Mesendoderm (in vitro differentiated cells): ENCODE measurements around the gene GBX1.
A peak's percentile ranks its signal among the peaks of the same experiment; 100 is the strongest.

Source experiments
- DNase-seq: peaks from one replicate; pipeline ENCODE4 v3.0.0; 2013
- H2AK5ac ChIP-seq: 2 replicates; pipeline ENCODE4 v1.6.1; 2013; ENCODE audit warnings: low read length, inconsistent platforms
- H2BK120ac ChIP-seq: 2 replicates; pipeline ENCODE4 v1.6.1; 2013; ENCODE audit warnings: low read depth, mild to moderate bottlenecking, low read length, moderate library complexity, mixed read lengths
- H2BK15ac ChIP-seq: replicated peaks from 2 replicates; pipeline ENCODE4 v1.6.1; 2013; ENCODE audit warnings: low read depth, mild to moderate bottlenecking, moderate library complexity
- H2BK5ac ChIP-seq: 2 replicates; pipeline ENCODE4 v1.6.1; 2013; ENCODE audit warnings: low read length, inconsistent platforms
- H3K18ac ChIP-seq: 2 replicates; pipeline ENCODE4 v1.6.1; 2013; ENCODE audit warnings: mild to moderate bottlenecking, low read length, mixed read lengths
- H3K23ac ChIP-seq: one replicate; pipeline ENCODE4 v1.6.1; 2013; ENCODE audit warnings: low read length
- H3K27ac ChIP-seq: 2 replicates; pipeline ENCODE4 v1.5.1; 2013; ENCODE audit warnings: low read depth, mild to moderate bottlenecking, inconsistent platforms, low read length, moderate library complexity
- H3K27me3 ChIP-seq: 2 replicates; pipeline ENCODE4 v1.6.1; 2013; ENCODE audit warnings: low read length, control low read depth, mild to moderate bottlenecking, inconsistent platforms; ENCODE audit not compliant: insufficient read depth, poor library complexity
- H3K36me3 ChIP-seq: 2 replicates; pipeline ENCODE4 v1.6.1; 2013; ENCODE audit warnings: low read length, inconsistent platforms; ENCODE audit not compliant: control insufficient read depth, insufficient read depth
- H3K4ac ChIP-seq: one replicate; pipeline ENCODE4 v1.6.1; 2013; ENCODE audit warnings: low read depth, mild to moderate bottlenecking, low read length, moderate library complexity
- H3K4me1 ChIP-seq: 2 replicates; pipeline ENCODE4 v1.6.1; 2013; ENCODE audit warnings: low read depth, low read length, inconsistent platforms; ENCODE audit not compliant: control insufficient read depth
- H3K4me2 ChIP-seq: 2 replicates; pipeline ENCODE4 v1.6.1; 2013; ENCODE audit warnings: low read length
- H3K4me3 ChIP-seq: 2 replicates; pipeline ENCODE4 v1.5.1; 2013; ENCODE audit warnings: mild to moderate bottlenecking, low read length
- H3K56ac ChIP-seq: one replicate; pipeline ENCODE4 v1.6.1; 2013; ENCODE audit warnings: low read length
- H3K79me1 ChIP-seq: 2 replicates; pipeline ENCODE4 v1.6.1; 2013; ENCODE audit warnings: low read length, inconsistent platforms
- H3K79me2 ChIP-seq: 2 replicates; pipeline ENCODE4 v1.6.1; 2013; ENCODE audit warnings: mild to moderate bottlenecking, low read length; ENCODE audit not compliant: control insufficient read depth, insufficient read depth
- H3K9ac ChIP-seq: 2 replicates; pipeline ENCODE4 v1.6.1; 2013; ENCODE audit warnings: low read length, inconsistent platforms
- H4K5ac ChIP-seq: one replicate; pipeline ENCODE4 v1.6.1; 2013; ENCODE audit warnings: low read length
- H4K8ac ChIP-seq: one replicate; pipeline ENCODE4 v1.6.1; 2013; ENCODE audit warnings: low read depth, mild to moderate bottlenecking, control low read depth, low read length, moderate library complexity
- WGBS: extraction: QIAGEN DNeasy Blood & Tissue Kit; methylation state at CpG from one replicate; pipeline ENCODE4 v1.1.7; 2013; ENCODE audit warnings: low lambda C conversion rate, missing lambda C conversion rate; ENCODE audit not compliant: insufficient coverage; ENCODE audit errors: extremely low coverage; 5-methylcytosine and 5-hydroxymethylcytosine counted together

GBX1 gene

DNA sequence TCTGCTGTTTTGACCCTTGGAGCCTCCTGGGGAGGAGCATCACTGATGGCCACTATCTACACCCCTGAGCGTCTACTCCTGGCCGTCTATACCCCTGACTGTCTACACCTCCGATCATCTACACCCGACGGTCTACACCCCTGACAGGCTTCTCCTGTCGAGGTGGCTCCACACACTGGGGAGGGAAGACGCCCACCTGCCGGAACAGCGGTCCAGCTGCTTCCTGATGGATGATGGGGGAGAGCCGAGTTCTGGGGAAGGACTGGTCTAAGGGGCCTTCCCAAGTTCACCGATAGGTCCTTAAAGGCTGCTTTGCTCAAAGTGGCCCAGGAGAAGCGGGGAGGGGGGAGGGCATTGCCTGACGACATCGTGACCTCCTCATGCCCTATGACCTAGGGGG is 39.4 kb downstream of the GBX1 start:
- Histone ChIP-seq H2BK5ac (no peak overlapping the region), H3K9ac (no peak overlapping the region), H3K4ac (no peak overlapping the region), H3K4me1 (peaks cover 8% of the 10 kb centered on the region), H3K18ac (no peak overlapping the region), H3K79me2 (no peaks in the 10 kb centered on the region), H3K79me1 (peaks cover 2% of the 10 kb centered on the region), H4K5ac (no peak overlapping the region), H4K8ac (no peak overlapping the region), H2BK15ac (no peak overlapping the region), H3K36me3 (peaks cover 6% of the 10 kb centered on the region), H2AK5ac (no peak overlapping the region), H2BK120ac (no peak overlapping the region), H3K56ac (no peak overlapping the region), H3K27ac (no peak overlapping the region), H3K4me2 (no peak overlapping the region), H3K27me3 (no peaks in the 10 kb centered on the region), H3K23ac (no peak overlapping the region), H3K4me3 (no peak overlapping the region)
- WGBS = no CpG with 5 or more reads among the region's 14 CpGs
- no peak for DNase-seq

DNA sequence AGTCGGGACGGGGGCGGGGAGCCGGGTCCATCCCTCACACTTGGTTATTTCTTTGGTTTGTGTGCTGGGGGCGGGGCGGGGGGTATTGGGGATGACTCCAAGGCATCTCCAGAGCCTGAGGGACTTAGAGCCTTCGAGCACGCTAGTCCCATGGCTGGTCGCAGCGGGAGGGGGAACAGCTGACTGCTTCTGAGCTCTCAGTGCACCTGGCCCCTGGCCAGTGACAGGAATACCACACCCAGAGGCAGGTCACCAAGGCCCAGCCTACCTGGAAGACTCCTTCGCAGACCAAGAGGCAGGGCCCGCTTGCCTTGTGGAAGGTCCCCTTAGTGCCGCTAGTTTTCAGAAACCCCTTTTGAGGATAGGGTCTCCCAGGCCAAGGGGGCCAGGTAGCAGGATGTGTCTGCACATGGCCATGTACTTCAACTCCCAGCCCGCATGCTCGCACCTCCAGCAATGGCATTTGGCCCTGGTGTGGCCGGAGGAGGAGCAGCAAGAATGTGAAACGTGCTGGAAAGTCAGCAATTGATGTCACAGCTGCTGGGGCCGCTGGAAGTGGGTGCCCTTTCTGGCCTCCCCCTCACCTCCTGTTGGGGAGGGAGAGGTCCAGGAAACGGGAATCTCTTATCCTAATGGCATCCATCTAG is 40.9 kb downstream of the GBX1 start:
- H3K27me3 ChIP-seq = no peaks in the 10 kb centered on the region
- DNase-seq = peak; percentile 47
- H3K4me3 ChIP-seq = no peak overlapping the region
- no peak overlapping the region for H2BK120ac ChIP-seq
- H3K79me1 ChIP-seq = peaks cover 2% of the 10 kb centered on the region
- peak overlapping the region; percentile 22 for H3K9ac ChIP-seq
- no peak overlapping the region for H3K18ac ChIP-seq
- H3K27ac ChIP-seq = no peak overlapping the region
- peaks cover 8% of the 10 kb centered on the region for H3K4me1 ChIP-seq
- H4K5ac ChIP-seq = no peak overlapping the region
- no peaks in the 10 kb centered on the region for H3K79me2 ChIP-seq
- H3K4ac ChIP-seq = no peak overlapping the region
- H3K56ac ChIP-seq = peak overlapping the region; percentile 34
- no peak overlapping the region for H4K8ac ChIP-seq
- peaks cover 6% of the 10 kb centered on the region for H3K36me3 ChIP-seq
- H3K23ac ChIP-seq = no peak overlapping the region
- H2AK5ac ChIP-seq = no peak overlapping the region
- no peak overlapping the region for H2BK5ac ChIP-seq
- no peak overlapping the region for H2BK15ac ChIP-seq
- no peak overlapping the region for H3K4me2 ChIP-seq
- WGBS = no CpG with 5 or more reads among the region's 19 CpGs

DNA sequence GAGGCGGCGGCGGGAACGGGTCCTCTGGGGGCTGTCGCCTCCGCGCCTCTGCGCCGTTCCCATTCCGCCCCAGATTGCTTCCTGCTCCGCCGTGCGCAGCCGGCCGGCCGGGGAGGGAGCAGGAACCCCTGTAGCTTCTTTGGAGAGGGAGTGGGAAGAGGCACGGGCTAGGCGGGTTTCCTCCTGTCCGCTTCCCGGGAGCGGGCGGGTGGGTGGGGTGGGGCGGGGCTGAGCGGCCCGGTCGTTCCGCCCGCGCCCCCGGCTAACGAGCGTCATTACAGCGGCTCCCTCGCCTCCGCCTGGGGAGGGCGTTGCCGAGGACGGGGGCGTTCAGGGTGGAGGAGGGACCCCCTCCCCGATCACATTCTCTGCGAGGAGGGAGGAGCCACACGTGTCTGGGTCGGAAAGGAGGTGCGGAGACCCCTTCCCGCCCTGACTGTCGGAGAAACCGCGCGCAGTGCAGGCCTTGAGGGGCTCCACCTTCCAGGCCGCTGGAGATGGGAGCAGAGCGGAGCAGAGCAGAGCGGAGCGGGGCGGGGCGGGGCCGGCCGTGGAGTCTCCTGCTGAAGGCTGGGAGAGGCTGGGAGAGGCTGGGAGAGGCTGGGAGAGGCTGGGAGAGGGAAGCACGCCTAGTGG is 41.5 kb downstream of the GBX1 start:
- WGBS = no CpG with 5 or more reads among the region's 58 CpGs
- Histone ChIP-seq H3K79me1 (peaks cover 2% of the 10 kb centered on the region), H2BK120ac (no peak overlapping the region), H2BK5ac (no peak overlapping the region), H2AK5ac (no peak overlapping the region), H3K36me3 (peaks cover 6% of the 10 kb centered on the region), H3K4me2 (peak overlapping the region; percentile 81), H4K8ac (no peak overlapping the region), H3K4ac (no peak overlapping the region), H3K4me1 (peaks cover 8% of the 10 kb centered on the region), H4K5ac (no peak overlapping the region), H3K9ac (peak overlapping the region; percentile 69), H3K27me3 (no peaks in the 10 kb centered on the region), H3K79me2 (no peaks in the 10 kb centered on the region), H3K18ac (no peak overlapping the region), H2BK15ac (no peak overlapping the region), H3K4me3 (peak overlapping the region; percentile 41), H3K23ac (no peak overlapping the region), H3K56ac (peak overlapping the region; percentile 89), H3K27ac (peak overlapping the region; percentile 64)
- peak; percentile 70 for DNase-seq

DNA sequence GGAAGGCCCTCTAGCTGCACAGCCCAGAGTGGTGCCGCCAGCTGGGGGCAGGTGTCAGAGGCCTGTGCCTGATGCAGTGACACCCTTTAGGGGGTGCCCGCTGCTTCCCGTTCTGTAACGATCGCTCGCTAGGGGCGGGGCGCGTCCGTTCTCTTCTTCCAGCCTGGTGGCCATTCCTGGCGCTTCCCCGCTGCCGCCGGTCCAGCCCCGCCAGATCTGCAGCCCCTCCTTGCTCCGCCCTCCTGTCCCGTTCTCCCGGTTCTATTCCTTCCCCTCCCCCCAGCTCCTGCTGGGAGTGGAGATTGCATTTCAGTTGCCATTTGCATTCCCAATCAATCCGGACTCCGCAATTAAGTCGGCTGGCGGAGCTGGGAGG is 42.0 kb downstream of the GBX1 start:
- H3K36me3 ChIP-seq = peaks cover 8% of the 10 kb centered on the region
- H3K4me3 ChIP-seq = peak overlapping the region; percentile 41

DNA sequence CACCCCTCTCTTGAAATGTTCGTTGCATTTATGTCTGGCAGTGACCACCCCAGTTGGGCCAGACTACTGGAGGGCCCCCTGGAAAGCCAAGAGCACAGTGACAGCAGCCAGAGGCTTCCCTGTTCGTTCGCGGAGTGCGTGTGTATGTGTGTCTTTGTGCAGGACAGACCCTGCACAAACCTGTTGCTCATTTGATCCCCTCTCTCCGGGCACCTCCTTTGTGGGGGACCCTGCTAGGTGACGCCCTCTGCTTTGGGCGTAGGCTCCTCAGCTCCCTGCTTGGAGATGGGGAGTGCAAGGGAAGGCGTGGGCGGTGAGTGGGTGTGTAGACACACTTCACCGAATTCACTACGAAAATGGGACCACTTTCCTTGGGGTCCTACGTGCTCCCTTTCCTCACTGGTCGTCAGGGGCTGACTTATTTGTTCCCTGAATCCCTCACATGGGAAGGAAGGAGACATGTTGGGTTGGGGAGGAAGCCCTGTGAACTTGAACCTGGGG is 42.5 kb downstream of the GBX1 start:
- no peak overlapping the region for H4K5ac ChIP-seq
- H3K36me3 ChIP-seq = peaks cover 8% of the 10 kb centered on the region
- no peak overlapping the region for H3K18ac ChIP-seq
- peak overlapping the region; percentile 81 for H3K4me2 ChIP-seq
- no peak overlapping the region for H3K4me3 ChIP-seq
- H3K56ac ChIP-seq = peak overlapping the region; percentile 60
- H3K27ac ChIP-seq = no peak overlapping the region
- no peak overlapping the region for H3K23ac ChIP-seq
- no peak overlapping the region for H2AK5ac ChIP-seq
- H3K4ac ChIP-seq = no peak overlapping the region
- no peak overlapping the region for H2BK15ac ChIP-seq
- peaks cover 8% of the 10 kb centered on the region for H3K4me1 ChIP-seq
- H2BK5ac ChIP-seq = no peak overlapping the region
- H3K79me2 ChIP-seq = no peaks in the 10 kb centered on the region
- peaks cover 2% of the 10 kb centered on the region for H3K79me1 ChIP-seq
- DNase-seq = no peak
- no peaks in the 10 kb centered on the region for H3K27me3 ChIP-seq
- peak overlapping the region; percentile 69 for H3K9ac ChIP-seq
- no peak overlapping the region for H4K8ac ChIP-seq
- WGBS = no CpG with 5 or more reads among the region's 14 CpGs
- no peak overlapping the region for H2BK120ac ChIP-seq

More for the DNA sequence above, 42.0 kb downstream of the GBX1 start:
- Histone ChIP-seq H3K79me2 (no peaks in the 10 kb centered on the region), H2BK120ac (no peak overlapping the region), H4K8ac (no peak overlapping the region), H2AK5ac (no peak overlapping the region), H3K23ac (no peak overlapping the region), H3K4me1 (peaks cover 8% of the 10 kb centered on the region), H3K9ac (peak overlapping the region; percentile 69), H2BK5ac (no peak overlapping the region), H3K27me3 (no peaks in the 10 kb centered on the region), H3K4ac (no peak overlapping the region), H3K18ac (no peak overlapping the region), H3K27ac (peak overlapping the region; percentile 64), H3K4me2 (peak overlapping the region; percentile 81), H4K5ac (no peak overlapping the region), H2BK15ac (no peak overlapping the region), H3K79me1 (peaks cover 2% of the 10 kb centered on the region), H3K56ac (peak overlapping the region; percentile 89)
- peak; percentile 89 for DNase-seq
- WGBS = no CpG with 5 or more reads among the region's 22 CpGs
